AG04449 (cell line): ENCODE measurements around the gene LAMA2.
"Not testable (repeated sequence)": the region's sequence is repeated elsewhere in the genome, so short reads cannot be mapped to it uniquely, and the experiment has no call there.

Experiments
- CTCF ChIA-PET: fragments of 350-600 bp; formaldehyde crosslinking; extraction: SDS; loops from one replicate; lab custom pipeline; 2021; ENCODE audit warnings: antibody characterized with exemption; lab: Yijun Ruan, JAX
- POLR2A ChIA-PET: fragments of 400-600, 350-600 bp; formaldehyde crosslinking; extraction: SDS; loops from one replicate; lab custom pipeline; 2020; ENCODE audit warnings: antibody characterized with exemption, inconsistent platforms; lab: Yijun Ruan, JAX
- DNase-seq: peaks from one replicate; pipeline ENCODE4 v3.0.0-alpha.2; 2010; ENCODE audit warnings: low read depth, low spot score
- H3K4me3 ChIP-seq: 2 replicates; pipeline ENCODE4 v1.5.1; 2011; ENCODE audit warnings: low read depth, mild to moderate bottlenecking, control low read depth, low read length
- TF ChIP-seq, protein P1 (sequence below): IDR thresholded peaks from one replicate; pipeline ENCODE4 v1.5.1; 2011; ENCODE audit warnings: mild to moderate bottlenecking, moderate library complexity, low read length, control low read depth, inconsistent platforms; ENCODE audit not compliant: insufficient read depth; ENCODE audit errors: missing control alignments

LAMA2 gene

DNA sequence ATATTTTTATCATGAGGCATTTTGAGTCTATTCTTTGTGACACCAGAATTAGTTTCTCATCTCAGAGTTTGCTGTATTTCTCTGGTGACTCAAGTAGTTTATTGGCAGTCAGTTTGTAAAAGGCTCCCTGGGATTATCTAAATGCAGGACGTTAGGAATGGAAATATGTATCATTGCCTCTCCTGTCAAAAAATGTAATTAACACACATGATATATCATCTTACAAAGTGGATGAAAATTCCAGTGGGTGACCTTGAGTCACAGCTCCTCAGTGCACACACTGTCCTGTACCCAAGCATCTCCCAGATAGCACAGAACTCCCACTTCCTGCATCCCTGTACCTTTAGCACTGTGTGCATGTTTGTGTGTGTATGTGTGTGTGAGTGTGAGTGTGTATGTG, 258.6 kb downstream of the LAMA2 start:
- no peak for DNase-seq
- CTCF ChIA-PET = no interaction called here
- POLR2A ChIA-PET = no interaction called here
- TF ChIP-seq, protein P1, sequence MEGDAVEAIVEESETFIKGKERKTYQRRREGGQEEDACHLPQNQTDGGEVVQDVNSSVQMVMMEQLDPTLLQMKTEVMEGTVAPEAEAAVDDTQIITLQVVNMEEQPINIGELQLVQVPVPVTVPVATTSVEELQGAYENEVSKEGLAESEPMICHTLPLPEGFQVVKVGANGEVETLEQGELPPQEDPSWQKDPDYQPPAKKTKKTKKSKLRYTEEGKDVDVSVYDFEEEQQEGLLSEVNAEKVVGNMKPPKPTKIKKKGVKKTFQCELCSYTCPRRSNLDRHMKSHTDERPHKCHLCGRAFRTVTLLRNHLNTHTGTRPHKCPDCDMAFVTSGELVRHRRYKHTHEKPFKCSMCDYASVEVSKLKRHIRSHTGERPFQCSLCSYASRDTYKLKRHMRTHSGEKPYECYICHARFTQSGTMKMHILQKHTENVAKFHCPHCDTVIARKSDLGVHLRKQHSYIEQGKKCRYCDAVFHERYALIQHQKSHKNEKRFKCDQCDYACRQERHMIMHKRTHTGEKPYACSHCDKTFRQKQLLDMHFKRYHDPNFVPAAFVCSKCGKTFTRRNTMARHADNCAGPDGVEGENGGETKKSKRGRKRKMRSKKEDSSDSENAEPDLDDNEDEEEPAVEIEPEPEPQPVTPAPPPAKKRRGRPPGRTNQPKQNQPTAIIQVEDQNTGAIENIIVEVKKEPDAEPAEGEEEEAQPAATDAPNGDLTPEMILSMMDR = no peak
- H3K4me3 ChIP-seq = no peak overlapping the region

DNA sequence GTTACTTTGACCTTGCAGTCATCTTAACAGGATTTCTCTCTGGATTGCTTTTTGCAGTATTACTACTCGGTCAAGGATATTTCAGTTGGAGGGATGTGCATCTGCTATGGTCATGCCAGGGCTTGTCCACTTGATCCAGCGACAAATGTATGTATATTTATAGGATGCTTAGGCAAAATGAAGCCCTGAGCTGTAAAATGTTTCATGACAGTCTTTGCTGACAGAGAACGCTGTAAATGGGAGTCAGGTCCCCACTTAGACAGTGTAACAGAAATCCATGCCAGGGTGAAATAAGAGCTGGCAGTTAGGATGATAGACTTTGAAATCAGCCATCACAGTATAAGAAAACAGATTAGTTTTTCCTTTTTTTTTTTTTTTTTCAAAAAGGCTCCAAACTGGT, 264.0 kb downstream of the LAMA2 start:
- POLR2A ChIA-PET = no interaction called here

DNA sequence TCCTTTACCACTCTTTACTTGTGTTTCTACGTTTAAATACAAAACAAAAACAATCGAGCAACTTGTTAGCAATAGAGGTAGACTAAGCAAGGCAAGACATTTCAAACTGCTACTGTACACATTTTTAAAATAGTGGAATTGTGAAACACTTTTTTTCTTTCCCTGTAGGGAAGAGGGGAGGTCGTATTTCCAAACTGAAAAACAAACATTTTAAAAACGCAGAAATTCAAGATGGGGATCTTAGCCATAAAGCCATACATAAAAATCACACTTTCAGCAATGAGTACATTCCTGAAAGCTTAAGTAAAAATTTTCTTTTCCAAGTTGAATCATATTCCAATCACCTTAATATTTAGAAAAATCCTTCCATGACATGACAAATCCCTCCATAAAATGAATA, 267.6 kb downstream of the LAMA2 start:
- DNase-seq = no peak
- H3K4me3 ChIP-seq = no peak overlapping the region
- TF ChIP-seq, protein P1 = no peak
- ChIA-PET POLR2A (no interaction called here), CTCF (no interaction called here)

More for the DNA sequence above, 264.0 kb downstream of the LAMA2 start:
- DNase-seq = no peak
- TF ChIP-seq, protein P1 = no peak
- no peak overlapping the region for H3K4me3 ChIP-seq
- CTCF ChIA-PET = no interaction called here

DNA sequence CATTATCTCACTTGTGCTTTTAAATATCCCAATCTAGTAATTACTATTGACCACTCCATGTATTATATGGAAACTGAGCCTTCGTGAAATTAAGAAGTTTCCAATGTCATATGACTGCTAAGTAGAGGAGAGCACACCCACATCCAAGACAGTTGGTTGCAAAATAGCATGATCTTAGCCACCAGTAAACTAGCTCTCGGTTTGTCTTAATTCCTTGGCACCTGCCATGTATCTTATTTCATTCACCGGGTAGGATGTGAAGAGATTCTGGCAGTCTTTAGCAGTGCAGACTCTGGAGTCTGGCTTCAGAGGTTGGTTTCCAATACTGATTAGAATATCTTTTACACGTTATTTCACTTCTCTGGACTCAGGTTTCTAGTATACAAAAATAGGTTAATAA, 270.3 kb downstream of the LAMA2 start:
- H3K4me3 ChIP-seq = no peak overlapping the region
- ChIA-PET POLR2A (no interaction called here), CTCF (no interaction called here)
- no peak for DNase-seq
- TF ChIP-seq, protein P1 = no peak

DNA sequence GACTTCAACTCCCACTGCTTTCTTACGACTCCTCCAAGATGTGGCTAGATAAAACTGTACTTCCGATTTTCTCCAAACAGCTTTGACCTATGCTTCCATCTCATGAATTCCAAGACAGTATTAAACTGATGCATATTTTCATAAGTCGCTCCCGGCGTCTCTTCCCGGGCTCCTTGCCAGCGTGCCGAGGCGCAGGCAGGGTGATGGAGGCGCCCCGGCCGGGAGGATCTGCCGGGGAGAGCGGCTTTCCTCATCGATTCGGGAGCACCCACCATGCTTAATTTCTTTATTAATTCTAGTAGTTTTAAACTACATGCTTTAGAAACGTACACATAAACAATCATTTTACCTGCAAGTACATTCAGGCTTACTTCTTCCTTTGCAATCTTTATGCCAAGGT, 276.3 kb downstream of the LAMA2 start:
- CTCF ChIA-PET = not testable (repeated sequence)

DNA sequence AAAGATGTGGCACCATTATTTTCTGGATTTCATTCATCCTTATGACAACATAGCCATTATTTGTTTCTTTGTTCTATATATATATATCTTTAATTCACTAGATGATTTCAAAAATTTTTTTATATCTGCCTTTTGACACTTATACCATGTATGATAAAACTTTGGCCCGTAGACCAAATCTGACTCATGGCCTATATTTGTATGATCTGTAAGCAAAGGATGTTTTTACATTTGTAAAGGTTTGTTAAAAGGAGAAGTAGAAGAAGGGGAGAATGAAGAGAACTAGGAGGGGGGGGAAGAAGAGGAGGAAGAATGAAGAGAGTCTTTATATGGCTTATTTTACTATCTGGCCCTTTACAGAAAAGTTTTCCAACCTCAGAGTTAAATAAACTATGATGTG, 279.7 kb downstream of the LAMA2 start:
- CTCF ChIA-PET = interaction anchor here (1.0 kb wide), 1 partner anchor 91 kb away, joined by 3 read pairs; no protein-coding TSS in a partner anchor
- POLR2A ChIA-PET = no interaction called here

More for the DNA sequence above, 276.3 kb downstream of the LAMA2 start:
- H3K4me3 ChIP-seq, DNase-seq, POLR2A ChIA-PET: not testable (repeated sequence)

DNA sequence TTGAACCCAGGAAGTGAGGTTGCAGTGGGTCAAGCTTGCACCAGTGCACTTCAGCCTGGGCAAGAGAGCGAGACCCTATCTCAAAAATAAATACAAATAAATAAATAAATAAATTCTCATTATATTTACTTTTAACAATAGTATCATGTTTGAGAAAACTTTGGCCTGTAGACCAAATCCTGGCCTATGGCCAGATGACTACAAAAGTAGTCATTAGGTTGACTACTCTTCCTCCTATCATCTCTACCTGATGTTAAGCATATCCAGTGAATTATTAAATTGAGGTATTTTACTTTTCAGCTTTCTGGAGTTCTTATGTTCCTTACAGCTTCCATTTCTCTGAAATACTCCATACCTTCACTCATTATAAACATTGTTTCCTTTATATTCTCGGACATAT, 280.6 kb downstream of the LAMA2 start:
- CTCF ChIA-PET = interaction anchor here (1.0 kb wide), 1 partner anchor 90 kb away, joined by 3 read pairs; no protein-coding TSS in a partner anchor
- H3K4me3 ChIP-seq = no peak overlapping the region
- TF ChIP-seq, protein P1 = no peak
- POLR2A ChIA-PET = no interaction called here
- no peak for DNase-seq

More for the DNA sequence above, 279.7 kb downstream of the LAMA2 start:
- DNase-seq = no peak
- no peak overlapping the region for H3K4me3 ChIP-seq
- TF ChIP-seq, protein P1 = no peak
